SKM-1 treated with dmso at 0.1 percent for 144 hours (cell line): ENCODE results near the gene DENND2D.

Source experiments
- DNase-seq: peaks from one replicate; lab custom pipeline; 2025; ENCODE audit not compliant: unreplicated experiment; lab: John Stamatoyannopoulos, UW

The DENND2D gene

DNA sequence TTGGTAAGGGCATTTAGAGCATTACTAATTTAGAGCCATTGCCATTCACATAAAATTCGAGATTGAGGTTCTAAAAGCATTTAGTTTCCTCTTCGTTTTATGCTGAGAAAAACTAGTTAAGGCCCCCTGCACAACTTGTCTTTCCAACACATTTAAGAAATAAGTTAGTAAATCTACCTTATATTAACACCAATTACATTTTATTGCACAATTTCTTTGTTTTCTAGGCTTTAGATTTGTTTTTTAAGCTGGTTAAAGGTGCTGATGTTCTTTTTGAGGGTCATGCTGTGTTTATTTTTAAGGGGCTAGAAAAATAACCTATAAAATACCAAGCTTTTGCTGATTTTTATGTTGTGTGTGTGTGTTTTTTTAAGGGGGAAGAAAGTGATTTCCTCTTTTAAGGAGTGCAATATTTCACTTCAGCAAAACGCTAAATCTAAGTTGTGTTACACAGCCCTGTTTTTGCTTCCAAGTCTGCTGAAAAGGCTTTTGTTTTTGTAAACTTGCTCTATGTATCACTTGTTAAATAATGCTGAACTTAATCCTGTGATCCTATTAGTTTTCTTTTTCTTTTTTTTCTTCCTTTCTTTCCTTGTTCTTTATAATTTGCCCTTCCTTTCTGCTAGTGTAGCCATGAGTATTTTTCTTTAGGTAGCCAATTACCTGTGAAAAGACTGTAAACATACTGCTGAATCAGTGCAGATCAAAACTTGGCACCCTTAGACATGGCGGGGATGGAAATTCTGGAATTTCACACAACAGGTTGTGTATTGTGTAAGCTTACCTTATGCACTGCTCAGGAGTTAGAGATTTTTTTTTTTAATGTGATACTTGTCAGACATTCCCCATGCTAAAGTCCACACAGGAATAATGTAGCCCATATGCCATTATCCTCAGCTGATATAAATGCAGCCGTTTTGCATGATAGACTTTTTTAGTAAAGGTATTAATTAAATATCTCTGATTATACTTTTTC is 58.9 kb downstream of the DENND2D start:
- no peak for DNase-seq

- no peak for DNase-seq
Observed at GRCh38 chr1:111140680-111140967, 59.8 kb downstream of the DENND2D start.

DNA sequence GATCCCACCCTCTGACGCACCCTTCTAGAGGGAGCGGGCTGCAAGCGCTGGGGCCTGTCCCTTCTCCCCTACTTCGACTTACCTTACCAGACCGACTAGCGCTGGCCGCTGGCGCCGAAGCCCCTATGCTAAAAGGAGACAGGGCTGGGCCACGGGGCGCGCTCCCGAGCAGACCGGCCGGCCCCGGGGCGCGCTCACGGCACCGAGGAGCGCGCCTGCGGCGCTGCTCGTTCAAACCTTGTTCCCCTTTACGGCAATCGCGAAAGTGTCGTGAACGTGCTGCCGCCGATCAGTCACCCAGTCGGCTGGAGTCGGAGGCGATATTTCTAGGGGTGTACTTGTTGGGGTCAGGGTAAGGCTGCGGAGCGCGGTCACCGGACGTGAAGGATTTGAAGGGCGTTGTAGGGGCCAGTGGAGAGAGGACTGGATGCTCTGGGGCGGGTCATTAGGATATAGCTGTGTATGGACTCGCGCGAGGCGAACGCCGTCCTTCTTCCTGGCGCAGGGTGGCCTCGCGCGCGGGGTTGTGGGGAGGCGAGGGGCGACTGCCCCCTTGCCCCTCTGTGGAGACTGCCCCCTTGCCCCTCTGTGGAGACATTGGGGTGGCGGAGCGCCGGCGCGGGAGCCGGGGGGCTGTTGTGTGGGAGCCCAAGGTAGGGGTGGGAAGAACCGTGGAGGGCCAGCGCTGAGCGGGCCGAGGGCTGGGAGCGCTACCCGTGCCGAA is 60.3 kb downstream of the DENND2D start, which contains the start of the genes CEPT1 and DRAM2:
Gene CEPT1, plus strand, starts transcription at position 268 of the 724 bp plus-strand sequence. CDS start 7,492 bp downstream, outside the sequence.
Gene DRAM2, minus strand, starts transcription at position 138 of the 724 bp plus-strand sequence. CDS start 8,539 bp downstream, outside the sequence.
- DNase-seq: peak; percentile 91

DNA sequence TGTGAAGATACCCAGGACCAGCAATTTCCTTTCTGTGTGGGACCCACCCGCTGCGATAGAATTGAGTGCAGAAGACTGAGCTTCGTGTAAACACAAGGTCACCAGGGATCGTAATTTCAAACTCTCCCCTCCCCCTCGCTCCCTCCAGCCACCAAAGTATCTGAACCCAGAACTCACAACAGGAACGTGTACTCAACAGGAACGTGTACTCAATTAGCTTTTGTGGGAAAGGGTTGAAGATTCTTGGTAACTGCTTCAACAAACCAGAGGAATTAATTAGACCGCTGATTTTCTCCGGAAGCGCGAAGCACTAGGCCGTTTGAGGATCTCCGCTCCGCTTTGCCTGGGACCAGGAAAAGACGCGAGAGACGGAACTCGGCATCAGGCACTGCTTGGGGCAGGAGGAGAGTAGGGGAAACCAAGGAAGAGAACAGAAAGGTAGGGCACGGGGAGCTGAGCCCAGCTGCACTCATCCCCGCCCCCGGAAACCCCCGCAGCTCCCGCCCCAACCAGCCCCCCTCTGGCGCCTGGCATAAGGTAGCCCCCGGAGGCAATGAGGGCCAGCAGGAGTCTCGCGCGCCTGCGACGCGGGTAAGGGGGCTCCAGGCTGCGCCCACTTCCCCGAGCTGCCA is 61.0 kb downstream of the DENND2D start:
- DNase-seq: peak; percentile 61
